SU-DHL-6 (cell line): ENCODE measurements around the gene LYZL6.

Experiments
- EZH2phosphoT487 ChIP-seq: fragments of 200-600 bp; sonication (generic), shearing (Covaris generic); conservative IDR thresholded peaks from 2 replicates; pipeline ENCODE4 v1.6.1; 2018; ENCODE audit warnings: mild to moderate bottlenecking, antibody characterized with exemption, low read length, moderate library complexity, mixed read lengths
- TF ChIP-seq, protein P1 (sequence below): fragments of 200-600 bp; sonication (generic); IDR thresholded peaks from one replicate; pipeline ENCODE4 v1.5.1; 2017; ENCODE audit warnings: antibody characterized with exemption, mild to moderate bottlenecking, low read length, moderate library complexity; ENCODE audit not compliant: insufficient read depth, poor library complexity, severe bottlenecking

- TF ChIP-seq, protein P1, sequence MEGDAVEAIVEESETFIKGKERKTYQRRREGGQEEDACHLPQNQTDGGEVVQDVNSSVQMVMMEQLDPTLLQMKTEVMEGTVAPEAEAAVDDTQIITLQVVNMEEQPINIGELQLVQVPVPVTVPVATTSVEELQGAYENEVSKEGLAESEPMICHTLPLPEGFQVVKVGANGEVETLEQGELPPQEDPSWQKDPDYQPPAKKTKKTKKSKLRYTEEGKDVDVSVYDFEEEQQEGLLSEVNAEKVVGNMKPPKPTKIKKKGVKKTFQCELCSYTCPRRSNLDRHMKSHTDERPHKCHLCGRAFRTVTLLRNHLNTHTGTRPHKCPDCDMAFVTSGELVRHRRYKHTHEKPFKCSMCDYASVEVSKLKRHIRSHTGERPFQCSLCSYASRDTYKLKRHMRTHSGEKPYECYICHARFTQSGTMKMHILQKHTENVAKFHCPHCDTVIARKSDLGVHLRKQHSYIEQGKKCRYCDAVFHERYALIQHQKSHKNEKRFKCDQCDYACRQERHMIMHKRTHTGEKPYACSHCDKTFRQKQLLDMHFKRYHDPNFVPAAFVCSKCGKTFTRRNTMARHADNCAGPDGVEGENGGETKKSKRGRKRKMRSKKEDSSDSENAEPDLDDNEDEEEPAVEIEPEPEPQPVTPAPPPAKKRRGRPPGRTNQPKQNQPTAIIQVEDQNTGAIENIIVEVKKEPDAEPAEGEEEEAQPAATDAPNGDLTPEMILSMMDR = no peak
- no peak for TF ChIP-seq EZH2phosphoT487
These were observed 30.6 kb downstream of the LYZL6 start for GRCh38 chr17:35912942-35913341.
